HepG2 (cell line): ENCODE data around the gene GATD1. TPM values are rescaled to one million over a fixed set of nuclear protein-coding genes. Genes with fewer than 3 reads are reported as not detected.

Source experiments
- FOXA1 ChIP-seq, 2 experiments: fragments of 450-650 bp in 1 of 2; sonication (generic) in 1 of 2; formaldehyde crosslinking in 1 of 2; IDR thresholded peaks; 2 replicates each; pipeline versions ENCODE4 v1.4.0 to v1.6.1; 2016 to 2020; ENCODE audit warnings: missing genetic modification reagents in 1 of 2
- FOXP1 ChIP-seq, 2 experiments: fragments of 450-650 bp in 1 of 2; IDR thresholded peaks; 2 replicates each; pipeline ENCODE4 v1.6.1; 2017 to 2018; ENCODE audit warnings: antibody characterized with exemption in 1 of 2
- HNRNPL ChIP-seq: fragments of 200-400 bp; formaldehyde crosslinking; IDR thresholded peaks from 2 replicates; pipeline ENCODE4 v1.6.1; 2017; ENCODE audit warnings: mild to moderate bottlenecking, low read depth, low read length
- KAT8 ChIP-seq: IDR thresholded peaks from 2 replicates; pipeline ENCODE4 v1.6.1; 2016; ENCODE audit warnings: missing genetic modification reagents, missing compliant biosample characterization
- NBN ChIP-seq: fragments of 450-650 bp; conservative IDR thresholded peaks from 2 replicates; pipeline ENCODE4 v1.6.1; 2017
- NFAT5 ChIP-seq: sonication (generic); formaldehyde crosslinking; IDR thresholded peaks from 2 replicates; pipeline ENCODE4 v1.4.0; 2020; ENCODE audit warnings: missing genetic modification reagents
- NFKB2 ChIP-seq: sonication (generic); formaldehyde crosslinking; IDR thresholded peaks from 2 replicates; pipeline ENCODE4 v1.4.0; 2020; ENCODE audit warnings: missing genetic modification reagents, borderline replicate concordance
- PHF20 ChIP-seq: sonication (generic); formaldehyde crosslinking; IDR thresholded peaks from 2 replicates; pipeline ENCODE4 v1.5.0; 2020; ENCODE audit warnings: mild to moderate bottlenecking, missing genetic modification reagents
- PPARG ChIP-seq: conservative IDR thresholded peaks from 2 replicates; pipeline ENCODE4 v1.6.1; 2016; ENCODE audit warnings: missing biosample characterization, missing genetic modification reagents
- RAD51 ChIP-seq: fragments of 450-650 bp; IDR thresholded peaks from 2 replicates; pipeline ENCODE4 v1.6.1; 2016; ENCODE audit warnings: borderline replicate concordance
- REL ChIP-seq: sonication (generic); formaldehyde crosslinking; conservative IDR thresholded peaks from 2 replicates; pipeline ENCODE4 v1.8.0; 2022; ENCODE audit warnings: mild to moderate bottlenecking, missing genetic modification reagents, moderate library complexity
- RFXAP ChIP-seq: sonication (generic); formaldehyde crosslinking; IDR thresholded peaks from 2 replicates; pipeline ENCODE4 v1.4.0; 2020; ENCODE audit warnings: missing genetic modification reagents, borderline replicate concordance
- RXRB ChIP-seq: IDR thresholded peaks from 2 replicates; pipeline ENCODE4 v1.6.1; 2016; ENCODE audit warnings: borderline replicate concordance, missing genetic modification reagents, missing compliant biosample characterization
- ZNF329 ChIP-seq: sonication (generic); formaldehyde crosslinking; IDR thresholded peaks from 2 replicates; pipeline ENCODE4 v1.9.0; 2021; ENCODE audit warnings: low read depth, mild to moderate bottlenecking, missing genetic modification reagents
- ZNF335 ChIP-seq: sonication (generic); formaldehyde crosslinking; IDR thresholded peaks from 2 replicates; pipeline ENCODE4 v1.4.0; 2020; ENCODE audit warnings: missing genetic modification reagents
- ZNF761 ChIP-seq: sonication (generic); formaldehyde crosslinking; conservative IDR thresholded peaks from 2 replicates; pipeline ENCODE4 v1.4.0; 2020; ENCODE audit warnings: mild to moderate bottlenecking, missing genetic modification reagents
- ZNF790 ChIP-seq: sonication (generic); formaldehyde crosslinking; IDR thresholded peaks from 2 replicates; pipeline ENCODE4 v1.8.0; 2022; ENCODE audit warnings: missing genetic modification reagents, mild to moderate bottlenecking, borderline replicate concordance
- ZNF839 ChIP-seq: sonication (generic); formaldehyde crosslinking; IDR thresholded peaks from 2 replicates; pipeline ENCODE4 v1.4.0; 2020; ENCODE audit warnings: missing genetic modification reagents, mild to moderate bottlenecking, borderline replicate concordance
- ZNF850 ChIP-seq: sonication (generic); formaldehyde crosslinking; conservative IDR thresholded peaks from 2 replicates; pipeline ENCODE4 v1.9.0; 2021; ENCODE audit warnings: mild to moderate bottlenecking, missing genetic modification reagents
- polyA plus RNA-seq, 8 experiments: library from polyadenylated mRNA; depleted of rRNA in 3 of 8; stranded (reverse) in 7 of 8; unstranded in 1 of 8; fragments of >200 nt; fragmentation: Illumina TruSeq in 4 of 8; extraction: Trizol in 4 of 8; gene quantifications; 2 replicates each; pipeline versions ENCODE4 v1.2.1 to v1.2.3, GENCODE V29; 2011 to 2016; ENCODE audit warnings: low read depth in 4 of 8, missing spikeins in 1 of 8, mixed read lengths in 1 of 8; ENCODE audit not compliant: insufficient read depth in 1 of 8
- total RNA-seq, 5 experiments: library from RNA; depleted of rRNA; stranded (reverse); fragments of >200 nt; fragmentation: Illumina TruSeq; extraction: Trizol; gene quantifications; 2 replicates each; pipeline ENCODE4 v1.2.3, GENCODE V29; 2016; ENCODE audit warnings: low read depth in 1 of 5
- TF ChIP-seq, protein P1 (sequence below): sonication (generic); formaldehyde crosslinking; conservative IDR thresholded peaks from 2 replicates; pipeline ENCODE4 v1.4.0; 2020; ENCODE audit warnings: mild to moderate bottlenecking, missing genetic modification reagents, moderate library complexity
- TF ChIP-seq, protein P2 (sequence below): sonication (generic); formaldehyde crosslinking; IDR thresholded peaks from 2 replicates; pipeline ENCODE4 v1.4.0; 2020; ENCODE audit warnings: mild to moderate bottlenecking, missing genetic modification reagents

Gene GATD1
- total and polyA plus RNA-seq, 2 of the 13 experiments (the other 11 are each of a cell fraction or from before 2014, with no cell fraction given) = 31.3 to 60.5 TPM

DNA sequence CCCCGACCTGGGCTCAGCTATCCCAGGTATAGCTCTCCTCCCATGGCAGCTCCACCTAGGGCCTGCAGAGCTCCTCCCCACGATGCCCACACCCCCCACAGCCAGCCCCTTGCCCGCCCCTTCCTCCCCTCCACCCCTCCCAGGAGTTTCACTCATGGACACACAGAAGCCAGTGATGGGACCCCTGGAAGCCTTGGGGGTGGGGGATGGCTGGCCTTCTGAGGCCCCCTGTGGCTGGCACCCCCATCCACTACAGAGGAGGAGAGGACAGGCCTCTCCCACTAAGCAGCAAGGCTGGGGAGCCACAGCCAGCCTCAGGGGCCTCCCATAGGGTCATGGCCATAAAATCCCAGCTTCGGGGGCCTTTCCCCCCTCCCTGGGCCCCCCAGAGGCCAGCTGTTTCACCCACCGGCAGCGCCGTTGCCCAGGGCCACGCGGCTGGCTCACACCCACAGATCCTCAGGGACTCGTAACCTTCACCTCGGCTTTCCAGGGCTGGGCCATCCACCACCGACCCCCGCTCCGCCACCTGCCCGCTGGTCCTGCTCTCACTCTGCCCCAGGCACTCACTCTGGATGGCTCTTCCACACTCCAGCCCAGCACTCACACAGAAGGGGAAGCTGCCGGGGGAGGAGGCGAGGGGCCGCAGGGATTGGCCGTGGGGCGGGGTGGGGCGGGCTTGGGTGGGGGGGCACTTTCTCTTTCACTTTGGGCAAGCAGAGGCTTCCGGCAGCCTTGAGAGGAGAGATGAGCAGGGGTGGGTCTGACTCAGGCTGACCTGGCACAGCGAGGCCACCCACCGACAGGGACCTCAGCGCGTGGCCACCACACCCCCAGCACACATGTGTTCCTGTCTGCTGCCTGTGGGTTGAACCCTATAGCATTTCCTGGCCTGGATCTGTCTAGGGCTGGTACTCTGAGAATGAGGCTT, 18.6 kb upstream of the GATD1 start (continued):
- TF ChIP-seq NFAT5 (CRISPR knock-in tag) (no peak), PHF20 (CRISPR knock-in tag) (0 out of 2 replicates have a peak, but pooled peaks have one; percentile 16), ZNF761 (no peak), HNRNPL (no peak), ZNF329 (no peak; the same call in 1 of the 2 replicates), PPARG (CRISPR knock-in tag) (no peak), ZNF335 (CRISPR knock-in tag) (0 out of 2 replicates have a peak, but pooled peaks have one; percentile 11), RXRB (CRISPR knock-in tag) (no peak), REL (CRISPR knock-in tag) (no peak), KAT8 (CRISPR knock-in tag) (no peak), ZNF790 (no peak), ZNF850 (CRISPR knock-in tag) (no peak), FOXP1 (IDR thresholded peaks at IDR 0.05) (no peak), FOXP1 (CRISPR knock-in tag; IDR thresholded peaks at IDR 0.05) (no peak), RFXAP (CRISPR knock-in tag) (no peak; the same call in 1 of the 2 replicates), FOXA1 (IDR thresholded peaks at IDR 0.05) (no peak), FOXA1 (CRISPR knock-in tag; IDR thresholded peaks at IDR 0.05) (no peak), ZNF839 (CRISPR knock-in tag) (0 out of 2 replicates have a peak, but pooled peaks have one; percentile 18), RAD51 (no peak), NFKB2 (no peak), NBN (no peak)
- TF ChIP-seq, protein P1, sequence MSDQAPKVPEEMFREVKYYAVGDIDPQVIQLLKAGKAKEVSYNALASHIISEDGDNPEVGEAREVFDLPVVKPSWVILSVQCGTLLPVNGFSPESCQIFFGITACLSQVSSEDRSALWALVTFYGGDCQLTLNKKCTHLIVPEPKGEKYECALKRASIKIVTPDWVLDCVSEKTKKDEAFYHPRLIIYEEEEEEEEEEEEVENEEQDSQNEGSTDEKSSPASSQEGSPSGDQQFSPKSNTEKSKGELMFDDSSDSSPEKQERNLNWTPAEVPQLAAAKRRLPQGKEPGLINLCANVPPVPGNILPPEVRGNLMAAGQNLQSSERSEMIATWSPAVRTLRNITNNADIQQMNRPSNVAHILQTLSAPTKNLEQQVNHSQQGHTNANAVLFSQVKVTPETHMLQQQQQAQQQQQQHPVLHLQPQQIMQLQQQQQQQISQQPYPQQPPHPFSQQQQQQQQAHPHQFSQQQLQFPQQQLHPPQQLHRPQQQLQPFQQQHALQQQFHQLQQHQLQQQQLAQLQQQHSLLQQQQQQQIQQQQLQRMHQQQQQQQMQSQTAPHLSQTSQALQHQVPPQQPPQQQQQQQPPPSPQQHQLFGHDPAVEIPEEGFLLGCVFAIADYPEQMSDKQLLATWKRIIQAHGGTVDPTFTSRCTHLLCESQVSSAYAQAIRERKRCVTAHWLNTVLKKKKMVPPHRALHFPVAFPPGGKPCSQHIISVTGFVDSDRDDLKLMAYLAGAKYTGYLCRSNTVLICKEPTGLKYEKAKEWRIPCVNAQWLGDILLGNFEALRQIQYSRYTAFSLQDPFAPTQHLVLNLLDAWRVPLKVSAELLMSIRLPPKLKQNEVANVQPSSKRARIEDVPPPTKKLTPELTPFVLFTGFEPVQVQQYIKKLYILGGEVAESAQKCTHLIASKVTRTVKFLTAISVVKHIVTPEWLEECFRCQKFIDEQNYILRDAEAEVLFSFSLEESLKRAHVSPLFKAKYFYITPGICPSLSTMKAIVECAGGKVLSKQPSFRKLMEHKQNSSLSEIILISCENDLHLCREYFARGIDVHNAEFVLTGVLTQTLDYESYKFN = 0 out of 2 replicates have a peak, but pooled peaks have one; percentile 4
- TF ChIP-seq, protein P2, sequence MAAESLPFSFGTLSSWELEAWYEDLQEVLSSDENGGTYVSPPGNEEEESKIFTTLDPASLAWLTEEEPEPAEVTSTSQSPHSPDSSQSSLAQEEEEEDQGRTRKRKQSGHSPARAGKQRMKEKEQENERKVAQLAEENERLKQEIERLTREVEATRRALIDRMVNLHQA (CRISPR knock-in tag) = no peak
